GM21447 (cell line): ENCODE results near the gene MCOLN2.
"Not testable (repeated sequence)": the region's sequence is repeated elsewhere in the genome, so short reads cannot be mapped to it uniquely, and the experiment has no call there.

ENCODE experiments used
- ATAC-seq: cut with Tn5 transposase; IDR thresholded peaks from one replicate; pipeline ENCODE4 v1.9.1; 2021; ENCODE audit not compliant: unreplicated experiment

Gene MCOLN2

GRCh38 chr1:84996846-84997666 is at the start of gene MCOLN2:
Gene MCOLN2, minus strand, starts transcription at chr1:84997113. Its CDS starts 241 bp downstream, at chr1:84996872.
- peak; percentile 39 for ATAC-seq

GRCh38 chr1:85042413-85042812 is 45.5 kb upstream of the MCOLN2 start:
- no peak for ATAC-seq

GRCh38 chr1:85041793-85042192 is 44.9 kb upstream of the MCOLN2 start:
- no peak for ATAC-seq

- ATAC-seq, result no peak
Observed at GRCh38 chr1:85033221-85033620, 36.3 kb upstream of the MCOLN2 start.

- no peak for ATAC-seq
Observed at GRCh38 chr1:85030536-85030935, 33.6 kb upstream of the MCOLN2 start.

- ATAC-seq, result no peak
Observed at GRCh38 chr1:85028151-85028550, 31.2 kb upstream of the MCOLN2 start.

- ATAC-seq, result peak; percentile 59
Observed at GRCh38 chr1:85027242-85027983, 30.5 kb upstream of the MCOLN2 start.

DNA sequence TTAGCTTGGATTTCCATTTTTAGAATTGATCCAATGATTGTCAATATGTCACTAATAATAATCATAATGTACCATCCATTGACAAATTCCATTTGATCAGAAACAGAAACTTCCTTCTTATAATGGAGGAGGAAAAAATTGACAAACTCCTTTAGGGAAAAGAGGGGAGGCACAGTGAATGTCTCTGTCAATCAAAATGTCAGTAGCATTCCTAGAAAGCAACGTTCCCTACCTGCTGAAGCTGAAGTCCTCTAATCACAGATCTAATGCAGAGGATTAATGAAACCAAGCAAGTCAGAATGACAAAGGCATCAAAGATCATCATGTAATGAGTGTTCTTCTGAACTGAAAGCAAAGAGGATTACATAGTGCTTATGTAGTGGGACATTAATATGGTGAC is 29.0 kb upstream of the MCOLN2 start:
- ATAC-seq, result no peak

GRCh38 chr1:85024736-85025135 is 27.8 kb upstream of the MCOLN2 start:
- ATAC-seq, result no peak

- ATAC-seq, result no peak
Observed at GRCh38 chr1:85022700-85023099, 25.8 kb upstream of the MCOLN2 start.

- no peak for ATAC-seq
Observed at GRCh38 chr1:85019994-85020393, 23.1 kb upstream of the MCOLN2 start.

- no peak for ATAC-seq
Observed at GRCh38 chr1:85015826-85016225, 18.9 kb upstream of the MCOLN2 start.

- ATAC-seq, result not testable (repeated sequence)
Observed at GRCh38 chr1:85005641-85006040, 8.7 kb upstream of the MCOLN2 start.

DNA sequence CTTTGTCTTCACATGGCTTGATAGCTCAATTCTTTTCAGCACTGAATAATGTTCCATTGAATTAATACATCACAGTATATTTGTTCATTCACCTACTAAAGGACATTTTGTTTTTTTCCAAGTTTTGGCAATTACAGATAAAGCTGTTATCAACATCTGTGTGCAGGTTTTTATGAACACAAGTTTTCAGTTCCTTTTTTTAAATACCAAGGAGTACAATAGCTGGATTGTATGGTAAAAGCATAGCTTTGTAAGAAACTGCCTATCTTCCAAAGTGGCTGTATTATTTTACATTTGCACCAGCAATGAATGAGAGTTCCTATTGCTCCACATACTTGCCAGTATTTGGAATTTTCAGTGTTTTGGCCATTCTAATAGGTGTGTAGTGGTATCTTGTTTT is 4.8 kb upstream of the MCOLN2 start:
- no peak for ATAC-seq

GRCh38 chr1:84998642-84999280 is 1.8 kb upstream of the MCOLN2 start:
- ATAC-seq, result peak; percentile 29

DNA sequence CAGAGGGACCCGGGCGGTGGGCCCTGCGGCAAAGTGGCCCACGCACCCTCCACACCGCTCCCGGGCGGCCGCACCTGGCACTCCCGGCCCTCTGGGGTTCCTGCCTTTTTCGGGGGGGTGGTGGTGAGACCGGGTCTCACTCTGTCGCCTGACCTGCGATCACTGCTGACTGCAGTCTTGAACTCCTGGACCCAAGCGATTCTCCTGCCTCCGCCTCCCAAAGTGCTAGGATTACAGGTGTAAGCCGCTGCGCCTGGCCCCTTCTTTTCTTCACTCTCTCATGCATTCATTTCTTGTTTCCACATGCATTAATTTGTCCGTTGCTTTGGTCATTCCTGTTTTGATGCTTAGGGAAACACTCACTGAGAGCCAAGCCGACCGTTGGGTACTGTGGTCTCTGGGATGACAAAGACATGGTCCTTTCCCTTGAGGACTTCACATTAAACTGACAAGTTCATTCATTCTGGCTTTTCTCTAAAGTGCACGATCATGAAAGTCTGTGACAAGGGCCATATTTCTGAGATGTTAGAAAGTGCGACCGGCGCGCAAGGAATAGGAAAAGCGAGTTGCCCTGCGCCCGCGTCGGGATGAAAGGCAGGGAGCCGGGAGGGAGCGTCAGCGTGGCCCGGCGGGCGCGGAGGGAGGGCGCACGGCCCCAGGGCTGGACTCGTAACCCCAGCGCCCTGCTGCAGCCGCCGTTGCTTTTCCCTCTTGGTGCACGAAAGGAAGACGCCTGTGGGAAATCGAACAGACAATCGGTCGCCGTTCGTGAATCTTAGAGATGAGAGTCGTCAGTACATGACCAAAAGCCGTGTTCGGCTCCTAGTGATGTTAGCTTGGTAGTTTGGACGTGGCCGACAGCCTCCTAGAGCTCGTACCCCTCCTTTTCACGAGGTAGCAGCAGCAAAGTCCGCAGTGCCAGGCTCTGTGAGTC is 1.0 kb upstream of the MCOLN2 start:
- no peak for ATAC-seq

DNA sequence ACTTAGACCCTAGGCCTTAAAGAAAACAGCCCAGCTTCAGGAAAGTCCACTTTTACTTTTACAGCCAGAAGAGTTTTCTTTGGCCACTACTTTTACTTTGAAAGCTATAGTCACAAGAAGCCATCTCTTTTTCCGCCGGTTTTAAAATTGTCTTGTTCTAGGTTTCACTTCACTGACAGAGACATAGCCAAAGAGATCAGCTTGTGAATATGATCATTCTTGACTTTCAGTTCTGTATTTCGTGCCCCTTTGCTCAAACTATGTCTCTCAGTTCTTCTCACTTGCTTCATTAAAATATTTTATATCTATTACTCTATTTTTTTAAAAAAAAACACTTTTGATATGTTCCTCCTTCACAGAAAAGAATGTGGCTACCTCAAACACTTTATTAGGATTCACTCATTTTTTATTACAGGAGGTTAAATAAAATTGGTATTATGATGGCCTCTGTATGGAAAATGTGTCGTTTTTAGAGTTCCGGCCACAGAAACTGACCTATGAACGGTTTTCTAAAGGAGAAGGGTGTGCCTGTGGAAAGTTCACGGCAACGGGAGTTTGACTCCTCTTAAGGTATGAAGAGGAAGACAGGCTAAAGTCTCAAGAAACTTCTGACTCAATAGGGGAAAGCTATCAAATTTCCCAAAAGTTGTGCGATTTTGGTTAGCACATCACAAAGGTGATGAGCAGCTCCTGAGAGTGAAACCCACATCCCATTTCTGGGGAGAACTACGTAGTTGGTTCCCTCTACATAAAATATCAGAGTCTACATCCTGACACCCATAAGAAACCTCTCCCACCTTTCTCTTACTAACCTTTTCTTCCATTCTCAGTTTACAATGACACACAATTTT is 1.2 kb downstream of the MCOLN2 start:
- ATAC-seq, result peak; percentile 41

DNA sequence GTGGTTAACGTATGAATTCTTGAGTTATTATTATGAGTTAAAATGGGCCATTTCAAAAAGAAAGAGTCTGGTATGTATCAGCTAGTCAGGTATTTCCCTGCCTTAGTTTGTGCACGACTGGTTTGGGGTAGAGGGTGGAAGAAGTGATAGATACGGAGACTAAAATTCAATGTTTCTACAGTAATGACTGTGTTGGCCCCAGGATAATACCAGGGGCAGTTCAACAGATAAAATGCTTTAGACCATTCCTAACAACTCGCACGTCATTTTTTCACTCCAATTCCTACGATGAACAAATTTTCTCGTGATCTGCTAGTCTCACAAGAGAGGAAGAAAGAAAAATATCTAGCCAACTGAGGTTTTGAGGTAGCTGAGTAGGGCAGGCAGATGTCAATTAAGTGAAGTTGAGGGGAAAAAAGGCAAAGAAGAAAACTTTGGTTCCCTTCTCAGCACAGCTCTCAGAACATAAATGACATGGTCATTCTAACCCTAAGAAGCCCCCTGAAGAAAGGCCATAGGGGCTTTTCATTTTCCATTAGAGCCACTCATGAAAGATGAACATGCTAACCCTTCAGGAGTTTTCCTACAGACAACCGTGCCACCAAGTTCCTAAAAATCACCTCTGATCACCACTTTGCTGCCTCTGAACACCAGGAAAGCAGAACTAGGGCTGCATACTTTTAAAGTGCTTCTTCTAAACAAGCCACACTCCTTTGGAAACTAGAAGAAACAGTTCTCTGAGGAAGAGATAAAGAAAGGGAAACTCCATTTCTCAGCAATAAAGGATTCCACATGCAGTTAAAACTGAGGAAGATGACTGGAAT is 5.6 kb downstream of the MCOLN2 start:
- no peak for ATAC-seq

DNA sequence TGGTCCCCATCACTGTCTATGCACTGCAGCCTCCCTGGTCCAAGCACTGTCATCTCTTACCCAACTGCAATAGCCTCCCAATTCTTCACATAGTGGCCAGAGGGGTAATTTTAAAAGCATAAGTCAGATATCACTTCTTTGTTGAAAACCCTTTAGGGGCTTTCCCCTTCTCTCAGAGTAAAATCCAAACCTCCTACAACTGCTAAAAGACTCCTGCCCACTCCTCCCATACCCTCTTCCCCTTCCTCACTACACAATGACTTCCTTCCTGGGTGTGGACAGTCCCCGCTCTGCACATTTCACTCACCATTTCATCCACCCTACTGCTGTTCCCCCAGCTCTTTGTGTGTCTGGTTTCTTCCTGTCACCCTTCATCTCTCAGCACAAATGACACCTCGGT is 8.3 kb downstream of the MCOLN2 start:
- ATAC-seq, result peak; percentile 78
